ENCODE measurements around the gene FAIM. TPM values are rescaled to one million over a fixed set of nuclear protein-coding genes. Genes with fewer than 3 reads are reported as not detected.
"Not testable (repeated sequence)": the region's sequence is repeated elsewhere in the genome, so short reads cannot be mapped to it uniquely, and the experiment has no call there.

Gene FAIM
- total RNA-seq, 1 donor from 2014 or later: 1.9 TPM

DNA sequence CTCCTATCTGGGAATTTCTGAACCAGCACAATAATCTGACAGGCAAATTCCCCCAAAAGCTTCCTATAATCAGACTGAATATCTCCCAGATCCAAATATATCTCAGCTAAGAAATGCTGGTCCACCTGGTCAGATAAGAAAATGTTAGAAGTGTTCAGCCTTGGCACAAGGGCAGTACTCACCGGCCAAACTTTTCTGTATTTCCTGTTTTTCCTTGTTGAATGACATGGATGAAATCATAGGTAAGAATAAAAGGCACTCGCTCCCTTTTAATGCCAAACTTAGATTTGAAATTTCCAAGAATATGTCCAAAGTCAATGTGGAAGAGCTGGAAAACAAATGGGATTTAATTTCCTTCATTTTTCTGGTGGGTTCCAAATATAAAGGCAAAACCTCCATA is 48.9 kb downstream of the FAIM start:
- ATAC-seq (ENCODE audit: poor library complexity): no peak
- intact Hi-C loops (cut with DNase I): no loop called here
- no peak for DNase-seq

DNA sequence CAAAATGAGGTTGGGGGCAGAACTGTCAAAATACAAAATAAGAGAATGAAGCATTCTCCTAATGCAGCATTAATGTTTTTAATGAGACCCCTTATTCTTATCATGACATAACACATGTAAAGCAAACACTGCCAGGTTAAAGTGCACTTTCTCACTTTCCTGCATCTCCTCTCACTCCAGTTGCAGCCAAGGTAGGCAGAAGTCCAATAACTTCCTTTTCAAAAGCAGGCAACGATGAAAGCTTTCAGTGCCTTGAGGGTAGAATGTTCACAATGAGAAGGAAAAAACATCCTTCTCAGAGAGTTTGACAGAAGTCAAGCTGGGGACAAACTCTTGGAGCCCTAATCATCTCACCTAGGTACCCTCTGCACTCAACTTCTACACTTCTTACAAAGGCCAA is 59.5 kb downstream of the FAIM start:
- intact Hi-C loops (cut with DNase I): no loop called here
- DNase-seq (no peak), ATAC-seq (ENCODE audit: poor library complexity) (no peak)

DNA sequence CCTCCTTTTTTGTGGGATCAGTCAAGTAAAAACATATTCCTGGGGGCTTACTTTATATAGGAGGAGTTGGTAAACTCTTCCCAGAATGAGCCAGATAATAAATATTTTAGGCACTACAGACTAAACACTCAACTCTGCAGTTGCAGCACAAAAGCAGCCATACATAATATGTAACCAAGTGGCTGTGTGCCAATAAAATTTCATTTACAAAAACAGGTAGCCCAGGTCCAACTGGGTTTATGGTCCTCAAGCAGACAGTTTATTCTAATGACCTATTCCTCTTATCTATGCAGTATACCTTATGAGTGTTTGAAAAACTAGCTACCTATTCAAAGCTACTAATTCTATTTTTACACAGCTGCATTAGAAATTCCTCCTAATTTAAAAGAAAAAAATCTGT is 61.8 kb downstream of the FAIM start:
- ATAC-seq (ENCODE audit: poor library complexity) (peak; percentile 25), DNase-seq (no peak)
- intact Hi-C loops (cut with DNase I): no loop called here

DNA sequence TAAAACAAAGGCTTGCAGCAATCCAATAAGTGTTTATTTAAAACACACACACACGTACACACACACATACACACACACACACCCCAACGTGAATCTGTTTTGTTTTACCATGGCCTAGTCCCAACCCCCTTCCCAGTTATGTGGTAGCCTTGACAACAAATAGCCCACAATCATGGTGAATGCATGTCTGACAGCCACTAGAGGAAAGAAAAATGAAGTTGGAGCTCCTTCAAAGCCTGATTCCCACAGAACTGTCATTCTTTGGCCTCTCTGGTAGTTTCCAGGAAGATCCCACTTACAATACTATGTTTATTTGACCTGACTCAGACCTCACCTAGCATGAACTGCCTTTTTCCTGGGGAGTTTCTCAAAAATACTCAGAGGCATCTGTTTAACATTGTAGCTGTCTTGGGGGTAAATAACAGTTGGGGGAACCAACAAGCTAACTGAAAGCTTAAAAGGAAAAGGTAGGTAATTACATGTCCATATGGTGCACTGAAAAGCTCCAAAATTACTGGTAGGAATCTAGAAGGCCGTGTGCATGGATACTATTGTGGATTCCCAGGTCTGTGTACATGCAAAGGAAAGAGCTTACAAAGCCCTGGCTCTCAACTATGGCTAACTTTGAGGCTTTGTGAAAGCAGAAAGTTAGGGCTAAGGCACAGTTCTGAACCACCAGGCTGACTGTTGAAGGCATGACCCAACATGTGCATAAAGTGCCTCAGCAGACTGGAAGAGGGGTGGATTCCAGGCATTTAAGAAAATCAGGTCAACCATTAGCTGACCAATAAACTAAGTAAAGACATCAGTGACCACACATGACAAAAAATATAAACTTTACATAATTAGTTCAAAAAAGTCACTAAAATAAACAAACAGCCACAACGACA is 65.3 kb downstream of the FAIM start:
- ATAC-seq (ENCODE audit: poor library complexity): no peak
- intact Hi-C loops (cut with DNase I): no loop called here

DNA sequence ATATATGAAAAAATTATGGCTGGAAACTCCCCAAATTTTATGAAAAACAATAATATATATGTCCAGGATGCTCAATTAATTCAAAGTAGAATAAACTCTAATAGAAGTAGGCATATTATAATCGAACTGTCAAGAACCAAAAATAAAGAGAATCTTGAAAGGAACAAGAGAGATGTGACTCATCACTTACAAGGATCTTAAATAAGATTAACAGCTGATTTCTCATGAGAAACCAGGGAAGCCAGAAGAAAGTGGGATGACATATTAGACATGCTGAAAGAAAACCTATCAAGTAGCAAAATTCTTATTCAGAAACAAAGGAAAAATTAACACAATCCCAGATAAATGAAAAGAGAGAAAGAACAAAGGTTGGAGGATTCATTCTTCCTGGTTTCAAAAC is 66.8 kb downstream of the FAIM start:
- DNase-seq (no peak), ATAC-seq (ENCODE audit: poor library complexity) (no peak)
- intact Hi-C loops (cut with DNase I): no loop called here

More for the DNA sequence above, 65.3 kb downstream of the FAIM start:
- DNase-seq: no peak

DNA sequence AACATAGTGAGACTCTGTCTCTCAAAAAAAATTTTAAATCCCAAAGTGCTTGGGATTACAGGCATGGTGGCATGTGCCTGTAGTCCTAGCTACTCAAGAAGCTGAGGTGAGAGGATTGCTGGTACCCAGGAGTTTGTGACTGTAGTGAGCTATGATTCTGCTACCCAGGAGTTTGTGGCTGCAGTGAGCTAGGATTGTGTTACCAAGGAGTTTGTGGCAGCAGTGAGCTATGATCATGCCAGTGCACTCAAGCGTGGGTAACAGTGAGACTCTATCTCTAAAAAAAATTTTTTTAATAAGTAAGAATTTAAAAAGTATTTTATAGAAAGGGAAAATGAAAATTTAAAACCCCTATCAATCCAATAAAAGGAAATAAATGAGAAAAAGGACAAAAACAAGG is 69.5 kb downstream of the FAIM start:
- DNase-seq (no peak), ATAC-seq (ENCODE audit: poor library complexity) (no peak)
- intact Hi-C loops (cut with DNase I): no loop called here

DNA sequence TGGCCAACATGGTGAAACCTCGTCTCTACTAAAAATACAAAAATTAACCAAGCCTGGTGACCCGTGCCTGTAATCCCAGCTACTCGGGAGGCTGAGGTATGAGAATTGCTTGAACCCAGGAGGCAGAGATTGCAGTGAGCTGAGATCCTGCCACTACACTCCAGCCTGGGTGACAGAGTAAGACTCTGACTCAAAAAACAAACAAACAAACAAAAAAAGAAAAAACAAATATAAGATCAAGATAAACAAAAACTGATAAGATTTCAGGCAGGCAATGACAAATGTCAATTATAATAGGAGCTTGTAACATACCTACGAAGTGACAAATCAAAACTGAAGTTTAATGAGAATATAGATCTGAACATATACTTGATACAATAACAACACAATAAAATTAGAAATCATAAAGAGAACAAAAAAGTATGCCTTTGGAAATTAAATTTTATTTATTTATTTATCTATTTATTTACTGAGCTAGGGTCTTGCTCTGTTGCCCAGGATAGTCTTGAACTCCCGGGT is 70.4 kb downstream of the FAIM start:
- ATAC-seq (ENCODE audit: poor library complexity) (no peak), DNase-seq (no peak)
- intact Hi-C loops (cut with DNase I): no loop called here

DNA sequence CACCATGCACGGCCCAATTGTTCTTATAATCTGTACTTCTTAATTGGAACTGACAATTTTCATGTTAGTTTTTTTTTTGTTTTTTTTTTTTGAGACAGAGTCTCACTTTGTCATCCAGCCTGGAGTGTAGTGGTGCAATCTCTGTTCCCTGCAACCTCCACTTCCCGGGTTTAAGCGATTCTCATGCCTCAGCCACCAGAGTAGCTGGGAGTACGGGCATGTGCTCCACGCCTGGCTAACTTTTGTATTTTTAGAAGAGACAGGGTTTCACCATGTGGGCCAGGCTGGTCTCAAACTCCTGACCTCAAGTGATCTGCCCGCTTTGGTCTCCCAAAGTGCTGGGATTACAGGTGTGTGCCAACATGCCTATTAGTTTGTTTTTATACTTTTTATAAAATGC is 72.4 kb downstream of the FAIM start:
- intact Hi-C loops (cut with DNase I); DNase-seq: not testable (repeated sequence)
- ATAC-seq (ENCODE audit: poor library complexity): peak; percentile 47

DNA sequence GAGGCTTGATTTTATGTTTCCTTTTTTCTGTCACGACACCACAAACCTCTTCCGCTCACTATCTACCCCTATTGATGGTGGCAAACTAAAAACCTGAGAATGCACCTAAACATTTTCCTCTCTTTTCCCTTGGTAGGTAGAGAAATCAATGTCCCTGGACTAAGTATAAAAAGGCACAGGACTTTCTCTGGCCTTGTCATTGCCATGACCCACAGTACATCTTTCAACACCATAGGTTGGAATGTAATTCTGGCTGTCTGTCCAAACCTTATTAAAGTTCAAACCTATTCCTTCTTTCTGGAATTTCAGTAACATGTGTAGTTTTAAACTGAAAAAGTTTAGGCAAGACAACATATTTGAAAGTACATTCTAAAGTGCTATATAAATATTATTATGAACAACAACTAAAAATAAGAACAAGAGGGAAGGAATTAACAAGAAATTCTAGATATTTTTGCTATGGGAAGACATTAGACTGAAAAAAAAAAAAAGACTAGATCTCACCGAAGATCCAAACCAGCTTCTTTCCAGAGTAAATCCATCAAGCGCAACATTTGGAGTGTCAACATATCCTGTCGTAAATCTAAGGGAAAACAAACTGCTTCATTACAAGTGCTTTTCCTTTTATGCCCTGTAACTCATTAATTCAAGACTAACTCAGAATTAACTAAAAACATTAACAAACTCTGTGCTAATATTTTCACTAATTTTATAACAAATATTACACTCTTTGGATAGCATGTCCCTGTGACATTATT is 73.1 kb downstream of the FAIM start:
- intact Hi-C loops (cut with DNase I): no loop called here
- DNase-seq (no peak), ATAC-seq (ENCODE audit: poor library complexity) (peak; percentile 73)

DNA sequence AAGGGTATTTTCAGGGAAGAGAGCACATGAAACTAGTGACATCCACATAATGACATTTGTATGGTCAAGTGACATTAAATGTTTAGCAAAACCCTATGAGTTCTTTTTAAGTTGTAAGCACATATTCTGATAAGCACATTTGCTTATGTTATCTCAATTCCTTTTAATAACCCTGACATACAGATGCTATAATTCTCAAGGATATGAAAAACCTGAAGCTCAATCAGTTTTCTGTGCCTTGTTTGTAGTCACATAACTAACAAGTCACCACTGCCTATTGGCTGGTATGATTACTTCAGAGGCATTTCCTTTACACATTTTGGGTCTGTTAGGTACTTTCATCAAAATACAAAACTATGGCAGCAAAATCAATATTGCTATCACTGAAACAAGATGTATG is 74.1 kb downstream of the FAIM start:
- DNase-seq (no peak), ATAC-seq (ENCODE audit: poor library complexity) (no peak)
- intact Hi-C loops (cut with DNase I): no loop called here

Other genes with a start within 250 kb of the FAIM start
- gene ESYT3, start 174.2 kb upstream of the FAIM start, total RNA-seq: 0.65 TPM
- 19.0 TPM for gene CEP70, start 14.5 kb upstream of the FAIM start, total RNA-seq
- 30.7 TPM for gene PIK3CB, start 226.2 kb downstream of the FAIM start, total RNA-seq